Retinal pigment epithelial cell (primary cell): Measurements from ENCODE around the gene UBL4A.

Source experiments
- DNase-seq: peaks from one replicate; pipeline ENCODE4 v3.0.0-alpha.2; 2010; ENCODE audit warnings: low read depth
- H3K4me3 ChIP-seq: 2 replicates; pipeline ENCODE4 v1.5.1; 2011; ENCODE audit warnings: mild to moderate bottlenecking, low read length, control low read depth, moderate library complexity
- CTCF ChIP-seq: conservative IDR thresholded peaks from 2 replicates; pipeline ENCODE4 v1.5.1; 2011; ENCODE audit warnings: low read depth, low read length, control low read depth, inconsistent platforms

Gene UBL4A

GRCh38 chrX:154515966-154516655 is 29.7 kb upstream of the UBL4A start, which contains the start of gene FAM3A:
FAM3A (minus strand) TSS chrX:154516232; CDS start chrX:154515772, 460 bp downstream.
- peak within 1 kb of the TSS; percentile 58 for H3K4me3 ChIP-seq
- peak; percentile 49 for DNase-seq
- TF ChIP-seq CTCF = no peak

- no peak for DNase-seq
- no peak for TF ChIP-seq CTCF
- peak overlapping the region; percentile 58 for H3K4me3 ChIP-seq
Observed at GRCh38 chrX:154515090-154515965, 28.9 kb upstream of the UBL4A start.

GRCh38 chrX:154513716-154514115 is 27.3 kb upstream of the UBL4A start:
- TF ChIP-seq CTCF = no peak
- no peak overlapping the region for H3K4me3 ChIP-seq
- no peak for DNase-seq

- no peak for TF ChIP-seq CTCF
- no peak for DNase-seq
- no peak overlapping the region for H3K4me3 ChIP-seq
Observed at GRCh38 chrX:154512879-154513553, 26.6 kb upstream of the UBL4A start.

GRCh38 chrX:154511761-154512160 is 25.3 kb upstream of the UBL4A start:
- H3K4me3 ChIP-seq = no peak overlapping the region
- TF ChIP-seq CTCF = no peak
- DNase-seq = no peak

GRCh38 chrX:154509455-154509854 is 23.0 kb upstream of the UBL4A start:
- no peak overlapping the region for H3K4me3 ChIP-seq
- no peak for TF ChIP-seq CTCF
- no peak for DNase-seq
